ENCODE data around the gene KRT34. TPM values are rescaled to one million over a fixed set of nuclear protein-coding genes. Genes with fewer than 3 reads are reported as not detected.
"Not testable (repeated sequence)": the region's sequence is repeated elsewhere in the genome, so short reads cannot be mapped to it uniquely, and the experiment has no call there.

The KRT34 gene
- total RNA-seq = 9.4 and 11.2 TPM in 2 replicates

- Histone ChIP-seq H3K4me1 (ENCODE audit: insufficient read depth, low read length) (peaks cover 53% of the 10 kb centered on the region), H2AFZ (ENCODE audit: low read length) (peak within 1 kb of the TSS; percentile 42), H3K27ac (ENCODE audit: low read depth, low read length) (peak within 1 kb of the TSS; percentile 97), H3K4me2 (ENCODE audit: insufficient read depth, low read length) (peak within 1 kb of the TSS; percentile 54), H3K36me3 (ENCODE audit: insufficient read depth, low read length) (peaks cover 12% of the 10 kb centered on the region)
- not testable (repeated sequence) for H3K79me2 ChIP-seq (ENCODE audit: insufficient read depth, low read length); H3K27me3 ChIP-seq (ENCODE audit: insufficient read depth, low read length); H3K4me3 ChIP-seq (ENCODE audit: insufficient read depth, low read length); DNase-seq (ENCODE audit: insufficient read length, low spot score, missing footprints); H3K9me3 ChIP-seq (ENCODE audit: low read depth, low read length); H4K20me1 ChIP-seq (ENCODE audit: insufficient read depth, low read length)
Measured at GRCh38 chr17:41381943-41382342, at the start of gene KRT34. KRT34 (minus strand) TSS chr17:41382306; CDS start chr17:41382246, 60 bp downstream.

GRCh38 chr17:41430376-41430775 lies 48.3 kb upstream of the KRT34 start:
- H3K4me3 ChIP-seq (ENCODE audit: insufficient read depth, low read length); H3K4me2 ChIP-seq (ENCODE audit: insufficient read depth, low read length); H3K79me2 ChIP-seq (ENCODE audit: insufficient read depth, low read length); H3K4me1 ChIP-seq (ENCODE audit: insufficient read depth, low read length); H3K27ac ChIP-seq (ENCODE audit: low read depth, low read length); H3K36me3 ChIP-seq (ENCODE audit: insufficient read depth, low read length); H3K27me3 ChIP-seq (ENCODE audit: insufficient read depth, low read length); H4K20me1 ChIP-seq (ENCODE audit: insufficient read depth, low read length); H3K9me3 ChIP-seq (ENCODE audit: low read depth, low read length); H2AFZ ChIP-seq (ENCODE audit: low read length); DNase-seq (ENCODE audit: insufficient read length, low spot score, missing footprints): not testable (repeated sequence)

GRCh38 chr17:41429667-41430066 lies 47.6 kb upstream of the KRT34 start:
- Histone ChIP-seq H3K79me2 (ENCODE audit: insufficient read depth, low read length) (no peaks in the 10 kb centered on the region), H3K27ac (ENCODE audit: low read depth, low read length) (no peak overlapping the region), H3K4me3 (ENCODE audit: insufficient read depth, low read length) (no peak overlapping the region), H3K36me3 (ENCODE audit: insufficient read depth, low read length) (no peaks in the 10 kb centered on the region), H3K4me2 (ENCODE audit: insufficient read depth, low read length) (no peak overlapping the region), H3K9me3 (ENCODE audit: low read depth, low read length) (no peaks in the 10 kb centered on the region), H3K27me3 (ENCODE audit: insufficient read depth, low read length) (no peaks in the 10 kb centered on the region), H3K4me1 (ENCODE audit: insufficient read depth, low read length) (peaks cover 3% of the 10 kb centered on the region), H2AFZ (ENCODE audit: low read length) (no peak overlapping the region), H4K20me1 (ENCODE audit: insufficient read depth, low read length) (no peaks in the 10 kb centered on the region)
- TF ChIP-seq CTCF (IDR thresholded peaks at IDR 0.05; ENCODE audit: extremely low read depth, low read depth, low read length) = no peak
- peak; percentile 61 for DNase-seq (ENCODE audit: insufficient read length, low spot score, missing footprints)

- H4K20me1 ChIP-seq (ENCODE audit: insufficient read depth, low read length) = no peaks in the 10 kb centered on the region
- H3K36me3 ChIP-seq (ENCODE audit: insufficient read depth, low read length) = no peaks in the 10 kb centered on the region
- no peaks in the 10 kb centered on the region for H3K79me2 ChIP-seq (ENCODE audit: insufficient read depth, low read length)
- no peak overlapping the region for H3K4me2 ChIP-seq (ENCODE audit: insufficient read depth, low read length)
- no peaks in the 10 kb centered on the region for H3K27me3 ChIP-seq (ENCODE audit: insufficient read depth, low read length)
- H2AFZ ChIP-seq (ENCODE audit: low read length) = no peak overlapping the region
- H3K9me3 ChIP-seq (ENCODE audit: low read depth, low read length) = no peaks in the 10 kb centered on the region
- no peak overlapping the region for H3K4me3 ChIP-seq (ENCODE audit: insufficient read depth, low read length)
- H3K27ac ChIP-seq (ENCODE audit: low read depth, low read length) = no peak overlapping the region
- peak; percentile 84 for DNase-seq (ENCODE audit: insufficient read length, low spot score, missing footprints)
- peaks cover 3% of the 10 kb centered on the region for H3K4me1 ChIP-seq (ENCODE audit: insufficient read depth, low read length)
- TF ChIP-seq CTCF (IDR thresholded peaks at IDR 0.05; ENCODE audit: extremely low read depth, low read depth, low read length) = no peak
Measured at GRCh38 chr17:41428591-41429291, 46.6 kb upstream of the KRT34 start.

GRCh38 chr17:41424111-41424635 lies 42.1 kb upstream of the KRT34 start, which contains the start of gene KRT37:
KRT37 (minus strand) TSS chr17:41424585; CDS start chr17:41424523, 62 bp downstream.
- Histone ChIP-seq H3K36me3 (ENCODE audit: insufficient read depth, low read length) (no peaks in the 10 kb centered on the region), H3K4me3 (ENCODE audit: insufficient read depth, low read length) (no peak within 1 kb of the TSS), H3K27ac (ENCODE audit: low read depth, low read length) (no peak within 1 kb of the TSS), H3K4me2 (ENCODE audit: insufficient read depth, low read length) (no peak within 1 kb of the TSS), H2AFZ (ENCODE audit: low read length) (no peak within 1 kb of the TSS), H3K79me2 (ENCODE audit: insufficient read depth, low read length) (no peaks in the 10 kb centered on the region), H3K27me3 (ENCODE audit: insufficient read depth, low read length) (no peaks in the 10 kb centered on the region), H3K9me3 (ENCODE audit: low read depth, low read length) (no peaks in the 10 kb centered on the region), H4K20me1 (ENCODE audit: insufficient read depth, low read length) (no peaks in the 10 kb centered on the region), H3K4me1 (ENCODE audit: insufficient read depth, low read length) (peaks cover 19% of the 10 kb centered on the region)
- TF ChIP-seq CTCF (IDR thresholded peaks at IDR 0.05; ENCODE audit: extremely low read depth, low read depth, low read length) = no peak
- no peak for DNase-seq (ENCODE audit: insufficient read length, low spot score, missing footprints)

- peaks cover 16% of the 10 kb centered on the region for H3K4me1 ChIP-seq (ENCODE audit: insufficient read depth, low read length)
- H2AFZ ChIP-seq (ENCODE audit: low read length); H3K79me2 ChIP-seq (ENCODE audit: insufficient read depth, low read length); H4K20me1 ChIP-seq (ENCODE audit: insufficient read depth, low read length); H3K9me3 ChIP-seq (ENCODE audit: low read depth, low read length); H3K36me3 ChIP-seq (ENCODE audit: insufficient read depth, low read length); H3K27ac ChIP-seq (ENCODE audit: low read depth, low read length); H3K4me2 ChIP-seq (ENCODE audit: insufficient read depth, low read length); DNase-seq (ENCODE audit: insufficient read length, low spot score, missing footprints); H3K4me3 ChIP-seq (ENCODE audit: insufficient read depth, low read length); H3K27me3 ChIP-seq (ENCODE audit: insufficient read depth, low read length): not testable (repeated sequence)
Measured at GRCh38 chr17:41422586-41422985, 40.5 kb upstream of the KRT34 start.

Measured in osteoblast (primary cell).